Smooth muscle cell (in vitro differentiated cells): ENCODE results near the gene NSRP1. TPM values are rescaled to one million over a fixed set of nuclear protein-coding genes. Genes with fewer than 3 reads are reported as not detected.

Experiments used
- DNase-seq: peaks from one replicate; lab custom pipeline; 2025; ENCODE audit not compliant: unreplicated experiment; lab: John Stamatoyannopoulos, UW
- H2AFZ ChIP-seq: fragments of 200-600 bp; sonication (generic); 2 replicates; pipeline ENCODE4 v1.6.0; 2016; ENCODE audit warnings: antibody characterized with exemption, low read depth, mild to moderate bottlenecking
- H3F3A ChIP-seq: fragments of 200-600 bp; sonication (generic); 2 replicates; pipeline ENCODE4 v1.6.0; 2017; ENCODE audit warnings: antibody characterized with exemption, low read depth
- H3K27ac ChIP-seq: fragments of 200-600 bp; sonication (generic); 2 replicates; pipeline ENCODE4 v1.5.1; 2016; ENCODE audit warnings: low read depth, mild to moderate bottlenecking
- H3K27me3 ChIP-seq: fragments of 200-600 bp; sonication (generic); 2 replicates; pipeline ENCODE4 v1.6.1; 2016; ENCODE audit warnings: low read depth, mild to moderate bottlenecking
- H3K36me3 ChIP-seq: fragments of 200-600 bp; sonication (generic); 2 replicates; pipeline ENCODE4 v1.5.1; 2016; ENCODE audit warnings: low read depth
- H3K4me1 ChIP-seq: fragments of 200-600 bp; sonication (generic); 2 replicates; pipeline ENCODE4 v1.5.1; 2016; ENCODE audit warnings: low read depth
- H3K4me2 ChIP-seq: fragments of 200-600 bp; sonication (generic); 2 replicates; pipeline ENCODE4 v1.6.0; 2016; ENCODE audit warnings: mild to moderate bottlenecking
- H3K4me3 ChIP-seq: fragments of 200-600 bp; sonication (generic); 2 replicates; pipeline ENCODE4 v1.5.1; 2016; ENCODE audit warnings: mild to moderate bottlenecking
- H3K79me2 ChIP-seq: fragments of 200-600 bp; sonication (generic); 2 replicates; pipeline ENCODE4 v1.6.0; 2016; ENCODE audit warnings: low read depth, mild to moderate bottlenecking
- H3K9ac ChIP-seq: fragments of 200-600 bp; sonication (generic); 2 replicates; pipeline ENCODE4 v1.6.0; 2016; ENCODE audit warnings: low read depth
- H3K9me3 ChIP-seq: fragments of 200-600 bp; sonication (generic); replicated peaks from 2 replicates; pipeline ENCODE4 v1.5.1; 2016; ENCODE audit warnings: low read depth
- H4K20me1 ChIP-seq: fragments of 200-600 bp; sonication (generic); 2 replicates; pipeline ENCODE4 v1.6.0; 2016; ENCODE audit warnings: low read depth
- WGBS: methylation state at CpG from one replicate; pipeline ENCODE4 v1.1.7; 2016; ENCODE audit warnings: low lambda C conversion rate; 5-methylcytosine and 5-hydroxymethylcytosine counted together
- polyA plus RNA-seq: library from polyadenylated mRNA; unstranded; fragments of >200 nt; fragmentation: Nextera tagmentation; extraction: Ambion mirVana; gene quantifications from 2 replicates; pipeline ENCODE4 v1.2.1, GENCODE V29; 2016
- total RNA-seq: library from RNA; depleted of rRNA; stranded (reverse); fragments of >200 nt; gene quantifications from 2 replicates; pipeline ENCODE4 v1.2.3, GENCODE V29; 2014
- TF ChIP-seq, protein P1 (sequence below): fragments of 200-600 bp; sonication (generic); IDR thresholded peaks from 2 replicates; pipeline ENCODE4 v1.5.1; 2017; ENCODE audit warnings: borderline replicate concordance, mild to moderate bottlenecking, antibody characterized with exemption; ENCODE audit not compliant: insufficient read depth, poor library complexity, severe bottlenecking

Gene NSRP1
- total and polyA plus RNA-seq, 2 experiments from 2014 or later: 4.9 to 31.4 TPM

DNA sequence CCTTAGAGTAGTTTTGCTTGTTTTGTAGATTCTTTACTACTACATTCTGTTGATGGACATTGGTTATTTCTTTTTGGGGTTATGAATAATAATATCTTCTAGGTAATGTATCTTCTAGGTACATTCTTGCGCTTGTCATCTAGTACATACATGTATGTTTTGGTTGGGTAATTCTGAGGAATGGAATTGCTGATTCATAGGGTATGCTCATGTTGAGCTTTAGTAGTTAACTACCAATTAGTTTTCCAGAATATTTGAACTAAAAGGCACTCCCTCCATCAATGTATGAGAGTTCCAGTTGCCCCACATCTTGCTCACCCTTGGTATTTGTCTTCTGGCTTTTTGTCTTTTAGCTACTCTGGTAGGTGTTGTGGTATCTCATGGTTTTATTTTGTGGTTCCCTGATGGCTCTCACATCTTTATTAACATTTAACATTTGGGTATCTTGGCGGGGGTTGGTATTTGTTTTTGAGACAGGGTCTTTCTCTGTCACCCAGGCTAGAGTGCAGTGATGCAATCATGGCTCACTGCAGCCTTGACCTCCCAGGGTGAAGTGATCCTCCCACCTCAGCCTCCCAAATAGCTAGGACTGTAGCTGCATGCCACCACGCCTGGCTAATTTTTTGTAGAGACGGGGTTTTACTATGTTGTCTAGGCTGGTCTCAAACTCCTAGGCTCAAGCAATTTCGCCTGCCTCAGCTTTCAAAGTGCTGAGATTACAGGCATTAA, 71.8 kb downstream of the NSRP1 start:
- Histone ChIP-seq H3K4me1 (no peaks in the 10 kb centered on the region), H3K9ac (no peak overlapping the region), H3K9me3 (no peaks in the 10 kb centered on the region), H3K79me2 (no peaks in the 10 kb centered on the region), H2AFZ (no peak overlapping the region), H3K4me3 (no peak overlapping the region), H3F3A (no peaks in the 10 kb centered on the region), H4K20me1 (no peaks in the 10 kb centered on the region), H3K27me3 (no peaks in the 10 kb centered on the region), H3K36me3 (peaks cover 20% of the 10 kb centered on the region), H3K27ac (no peak overlapping the region), H3K4me2 (no peak overlapping the region)
- DNase-seq: no peak
- TF ChIP-seq, protein P1, sequence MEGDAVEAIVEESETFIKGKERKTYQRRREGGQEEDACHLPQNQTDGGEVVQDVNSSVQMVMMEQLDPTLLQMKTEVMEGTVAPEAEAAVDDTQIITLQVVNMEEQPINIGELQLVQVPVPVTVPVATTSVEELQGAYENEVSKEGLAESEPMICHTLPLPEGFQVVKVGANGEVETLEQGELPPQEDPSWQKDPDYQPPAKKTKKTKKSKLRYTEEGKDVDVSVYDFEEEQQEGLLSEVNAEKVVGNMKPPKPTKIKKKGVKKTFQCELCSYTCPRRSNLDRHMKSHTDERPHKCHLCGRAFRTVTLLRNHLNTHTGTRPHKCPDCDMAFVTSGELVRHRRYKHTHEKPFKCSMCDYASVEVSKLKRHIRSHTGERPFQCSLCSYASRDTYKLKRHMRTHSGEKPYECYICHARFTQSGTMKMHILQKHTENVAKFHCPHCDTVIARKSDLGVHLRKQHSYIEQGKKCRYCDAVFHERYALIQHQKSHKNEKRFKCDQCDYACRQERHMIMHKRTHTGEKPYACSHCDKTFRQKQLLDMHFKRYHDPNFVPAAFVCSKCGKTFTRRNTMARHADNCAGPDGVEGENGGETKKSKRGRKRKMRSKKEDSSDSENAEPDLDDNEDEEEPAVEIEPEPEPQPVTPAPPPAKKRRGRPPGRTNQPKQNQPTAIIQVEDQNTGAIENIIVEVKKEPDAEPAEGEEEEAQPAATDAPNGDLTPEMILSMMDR: no peak
- WGBS: 97% methylated on average over 5 of the region's 5 CpGs

DNA sequence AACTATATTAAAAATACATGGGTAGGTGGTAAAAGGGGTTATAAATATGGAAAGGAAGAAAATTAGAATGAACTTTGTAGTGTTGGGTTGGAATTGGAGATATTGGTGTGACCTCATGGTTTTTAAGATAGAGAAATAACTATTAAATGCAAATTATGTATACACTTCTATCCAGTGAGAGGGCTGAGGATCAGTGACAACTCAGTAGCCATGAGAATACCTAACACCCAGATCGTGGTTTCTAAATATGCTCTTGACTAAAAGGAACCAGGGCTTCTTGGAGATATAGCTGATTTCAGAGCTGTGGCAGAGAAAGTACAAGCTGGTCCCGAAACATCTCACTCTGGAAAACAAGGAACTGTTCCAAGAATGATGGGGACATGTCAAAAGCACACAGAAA, 74.5 kb downstream of the NSRP1 start:
- Histone ChIP-seq H3K79me2 (no peaks in the 10 kb centered on the region), H3K27ac (no peak overlapping the region), H3K4me3 (no peak overlapping the region), H3K4me1 (no peaks in the 10 kb centered on the region), H3K4me2 (no peak overlapping the region), H4K20me1 (no peaks in the 10 kb centered on the region), H3F3A (no peaks in the 10 kb centered on the region), H3K9me3 (no peaks in the 10 kb centered on the region), H3K36me3 (no peaks in the 10 kb centered on the region), H2AFZ (no peak overlapping the region), H3K9ac (no peak overlapping the region), H3K27me3 (peaks cover 6% of the 10 kb centered on the region)
- TF ChIP-seq, protein P1: no peak
- DNase-seq: no peak
- 84% methylated on average over 2 of the region's 2 CpGs for WGBS

DNA sequence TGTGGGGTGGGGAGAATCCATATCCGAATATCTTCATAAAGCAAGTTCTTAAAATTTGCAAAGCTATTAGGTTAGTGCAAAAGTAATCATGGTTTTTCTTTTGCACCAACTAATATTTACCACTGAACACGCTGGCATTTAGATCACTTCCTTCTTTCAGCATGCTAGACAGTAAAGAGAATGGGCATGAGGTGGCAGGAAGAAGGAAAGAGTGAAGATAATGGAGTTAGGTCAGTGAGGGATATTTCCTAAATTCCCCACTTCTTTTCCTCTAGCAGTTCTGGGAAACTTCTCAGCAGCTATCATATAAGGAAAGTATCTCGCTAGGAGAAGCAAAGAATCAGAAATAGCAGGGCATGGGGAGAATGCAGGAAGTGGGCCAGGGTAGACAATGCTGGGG, 79.9 kb downstream of the NSRP1 start:
- Histone ChIP-seq H3K27me3 (peaks cover 6% of the 10 kb centered on the region), H2AFZ (no peak overlapping the region), H3K4me2 (no peak overlapping the region), H3K9ac (no peak overlapping the region), H3K27ac (no peak overlapping the region), H3K9me3 (no peaks in the 10 kb centered on the region), H4K20me1 (no peaks in the 10 kb centered on the region), H3F3A (no peaks in the 10 kb centered on the region), H3K4me3 (no peak overlapping the region), H3K36me3 (no peaks in the 10 kb centered on the region), H3K79me2 (no peaks in the 10 kb centered on the region), H3K4me1 (no peaks in the 10 kb centered on the region)
- TF ChIP-seq, protein P1: no peak
- WGBS: 90% methylated on average over 3 of the region's 3 CpGs
- DNase-seq: no peak

DNA sequence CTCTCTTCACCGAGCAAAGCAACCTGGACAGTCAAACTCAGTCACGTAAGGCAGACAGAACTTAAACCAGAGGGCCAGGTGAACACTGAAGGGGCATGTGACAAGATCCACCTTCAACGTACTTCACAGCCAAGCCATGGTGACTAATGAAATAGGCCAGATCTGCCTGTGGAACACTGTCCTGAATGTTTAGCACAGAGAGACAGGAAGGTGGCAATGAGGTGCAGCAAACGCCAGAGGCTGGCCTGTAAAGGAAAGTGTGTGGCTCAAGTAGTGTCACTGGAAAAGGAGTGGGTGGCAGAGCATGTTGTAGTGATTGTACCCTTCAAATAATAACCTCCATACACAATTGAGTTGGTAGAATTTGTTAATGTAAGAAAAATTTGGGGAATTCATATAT, 80.8 kb downstream of the NSRP1 start:
- H3K27ac ChIP-seq: no peak overlapping the region
- H3K9me3 ChIP-seq: no peaks in the 10 kb centered on the region
- H2AFZ ChIP-seq: no peak overlapping the region
- no peak overlapping the region for H3K9ac ChIP-seq
- H3K79me2 ChIP-seq: no peaks in the 10 kb centered on the region
- H3K4me2 ChIP-seq: no peak overlapping the region
- WGBS: 84% methylated on average over 4 of the region's 4 CpGs
- H3F3A ChIP-seq: no peaks in the 10 kb centered on the region
- H3K4me3 ChIP-seq: no peak overlapping the region
- no peaks in the 10 kb centered on the region for H4K20me1 ChIP-seq
- TF ChIP-seq, protein P1: no peak
- no peaks in the 10 kb centered on the region for H3K36me3 ChIP-seq
- no peaks in the 10 kb centered on the region for H3K4me1 ChIP-seq
- H3K27me3 ChIP-seq: peaks cover 6% of the 10 kb centered on the region
- no peak for DNase-seq
